IPS DF 19.7 (cell line): ENCODE data around the gene OR5AP2.
"Not testable (repeated sequence)": the region's sequence is repeated elsewhere in the genome, so short reads cannot be mapped to it uniquely, and the experiment has no call there.

Source experiments
- DNase-seq: peaks from one replicate; pipeline ENCODE4 v3.0.0-alpha.2; 2013; ENCODE audit warnings: low read depth, low spot score

The OR5AP2 gene

GRCh38 chr11:56642339-56642738 lies at the start of gene OR5AP2:
TSS of gene OR5AP2 (minus strand) at chr11:56642439. CDS start at chr11:56642439, 0 bp downstream.
- no peak for DNase-seq

- not testable (repeated sequence) for DNase-seq
Observed at GRCh38 chr11:56691179-56691578, 48.9 kb upstream of the OR5AP2 start.

GRCh38 chr11:56688554-56689100 lies 46.4 kb upstream of the OR5AP2 start:
- DNase-seq, result no peak

- DNase-seq, result no peak
Observed at GRCh38 chr11:56670984-56671383, 28.7 kb upstream of the OR5AP2 start.

GRCh38 chr11:56663386-56663785 lies 21.1 kb upstream of the OR5AP2 start, which contains the start of gene OR5AR1:
TSS of gene OR5AR1 (plus strand) at chr11:56663686. CDS start at chr11:56663686, 0 bp downstream.
- DNase-seq, result no peak

- peak; percentile 87 for DNase-seq
Observed at GRCh38 chr11:56659755-56660154, 17.5 kb upstream of the OR5AP2 start.

GRCh38 chr11:56637500-56637899 lies 4.7 kb downstream of the OR5AP2 start:
- DNase-seq, result no peak

- DNase-seq, result no peak
Observed at GRCh38 chr11:56636861-56637260, 5.4 kb downstream of the OR5AP2 start.

GRCh38 chr11:56632329-56632728 lies 9.9 kb downstream of the OR5AP2 start:
- DNase-seq, result no peak

GRCh38 chr11:56625946-56626345 lies 16.3 kb downstream of the OR5AP2 start:
- no peak for DNase-seq

- DNase-seq, result peak; percentile 7
Observed at GRCh38 chr11:56624661-56625110, 17.6 kb downstream of the OR5AP2 start.

GRCh38 chr11:56611174-56611573 lies 31.1 kb downstream of the OR5AP2 start:
- no peak for DNase-seq

- DNase-seq, result not testable (repeated sequence)
Observed at GRCh38 chr11:56592088-56592717, 50.0 kb downstream of the OR5AP2 start.
